GM12891 (cell line): ENCODE results near the gene TTC39B.

Experiments used
- DNase-seq: peaks from one replicate; pipeline ENCODE4 v3.0.0; 2011; ENCODE audit warnings: low spot score; ENCODE audit not compliant: insufficient read length
- FAIRE-seq: peaks from 2 replicates; lab custom pipeline; 2011; peaks lifted over from hg19 to GRCh38; lab: Jason Lieb, UNC
- PAX5 ChIP-seq: IDR thresholded peaks from 2 replicates; pipeline ENCODE4 v1.6.1; 2011; ENCODE audit warnings: low read length, moderate library complexity, mild to moderate bottlenecking; ENCODE audit not compliant: insufficient read depth, severe bottlenecking
- POLR2A ChIP-seq: IDR thresholded peaks from 2 replicates; pipeline ENCODE4 v1.6.1; 2011; ENCODE audit warnings: low read depth, low read length, control low read depth
- POLR2AphosphoS5 ChIP-seq: IDR thresholded peaks from 2 replicates; pipeline ENCODE4 v1.6.1; 2011; ENCODE audit warnings: low read depth, low read length, control low read depth
- POU2F2 ChIP-seq: IDR thresholded peaks from 2 replicates; pipeline ENCODE4 v1.6.1; 2011; ENCODE audit warnings: low read depth, mild to moderate bottlenecking, control low read depth, low read length, moderate library complexity
- SPI1 ChIP-seq: IDR thresholded peaks from 2 replicates; pipeline ENCODE4 v1.6.1; 2011; ENCODE audit warnings: low read depth, low read length, control low read depth
- TAF1 ChIP-seq: IDR thresholded peaks from 2 replicates; pipeline ENCODE4 v1.6.1; 2011; ENCODE audit warnings: low read depth, low read length, control low read depth

TTC39B gene

DNA sequence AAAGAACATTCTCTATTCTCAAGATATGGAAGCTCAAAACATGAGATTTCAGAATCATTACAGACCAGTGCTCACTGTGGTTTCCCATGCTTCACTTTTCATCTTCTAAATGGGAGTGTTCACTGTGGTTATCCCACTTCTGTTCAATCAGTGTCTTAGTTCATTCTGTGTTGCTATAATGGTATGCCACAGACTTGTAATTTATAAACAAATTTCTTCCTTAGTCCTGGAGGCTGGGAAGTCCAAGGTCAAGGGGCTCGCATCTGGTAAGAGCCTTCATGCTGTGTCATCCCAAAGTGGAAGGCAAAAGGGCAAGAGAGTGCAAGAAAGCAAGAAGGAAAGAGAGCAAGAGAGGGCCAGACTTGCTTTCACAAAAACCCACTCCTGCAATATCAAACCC is 146.3 kb downstream of the TTC39B start:
- DNase-seq, result no peak
- no peak for TF ChIP-seq PAX5
- no peak for TF ChIP-seq POLR2AphosphoS5
- no peak for TF ChIP-seq TAF1
- TF ChIP-seq POU2F2, result no peak
- no peak for FAIRE-seq

DNA sequence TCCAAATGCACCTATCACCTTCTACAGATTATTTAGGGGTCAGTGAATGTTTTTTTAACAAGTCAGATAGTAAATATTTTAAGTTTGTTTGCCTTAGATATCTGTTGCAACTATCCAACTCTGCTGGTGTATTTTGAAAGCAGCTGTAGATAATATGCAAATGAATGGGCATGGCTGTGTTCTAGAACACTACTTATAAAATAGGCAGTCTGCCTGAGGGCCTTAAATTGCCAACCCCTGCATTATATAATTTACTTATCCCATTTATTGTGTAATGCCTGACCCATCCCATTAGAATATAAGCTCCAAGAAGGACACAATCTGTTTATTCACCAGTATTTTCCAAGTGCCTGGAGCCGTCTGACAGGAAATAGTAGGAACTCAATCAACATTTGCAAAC is 149.0 kb downstream of the TTC39B start:
- FAIRE-seq (no peak), DNase-seq (no peak)
- TF ChIP-seq TAF1 (no peak), POLR2A (no peak), SPI1 (no peak), POLR2AphosphoS5 (no peak)

DNA sequence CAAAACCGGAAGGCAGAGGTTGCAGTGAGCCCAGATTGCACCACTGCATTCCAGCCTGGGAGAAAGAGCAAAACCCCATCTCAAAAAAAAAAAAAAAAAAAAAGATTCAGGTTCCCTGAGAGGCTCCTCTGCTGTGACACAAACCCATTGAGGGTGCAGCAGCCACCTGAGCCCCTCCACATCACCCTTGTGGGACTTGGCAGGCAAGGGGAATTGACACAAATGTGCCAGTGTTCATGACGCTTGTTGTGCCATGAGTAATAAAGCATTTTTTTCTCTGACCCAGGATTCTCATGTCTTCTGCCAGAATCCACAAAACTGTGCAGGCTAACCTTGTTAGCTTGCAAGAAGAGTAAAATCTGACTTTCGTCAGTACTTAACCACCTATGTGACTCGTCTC is 149.6 kb downstream of the TTC39B start:
- TF ChIP-seq PAX5 (no peak), TAF1 (no peak), SPI1 (no peak), POU2F2 (no peak), POLR2A (no peak), POLR2AphosphoS5 (no peak)
- DNase-seq (no peak), FAIRE-seq (no peak)

DNA sequence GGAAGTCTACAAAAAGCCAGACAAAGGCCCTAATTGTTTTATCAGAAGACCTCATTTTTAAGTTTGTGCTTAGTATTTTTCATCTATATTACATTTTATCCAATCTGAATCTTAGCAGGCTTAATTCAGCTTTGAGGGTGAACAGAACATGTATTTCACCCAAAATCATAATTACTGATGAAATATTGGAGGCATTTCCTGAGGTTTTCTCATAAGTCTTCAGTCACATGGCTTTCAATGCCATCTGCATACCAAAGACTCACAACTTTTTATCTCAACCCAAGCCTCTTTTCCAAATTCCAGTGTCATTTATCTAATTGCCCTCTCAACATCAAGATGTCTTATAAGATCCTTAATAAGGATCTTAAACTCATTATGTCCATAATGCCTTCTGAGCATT is 150.8 kb downstream of the TTC39B start:
- no peak for DNase-seq
- no peak for TF ChIP-seq SPI1
- TF ChIP-seq POLR2A, result no peak
- no peak for TF ChIP-seq TAF1
- no peak for TF ChIP-seq PAX5
- TF ChIP-seq POLR2AphosphoS5, result no peak
- TF ChIP-seq POU2F2, result no peak
- FAIRE-seq, result no peak

DNA sequence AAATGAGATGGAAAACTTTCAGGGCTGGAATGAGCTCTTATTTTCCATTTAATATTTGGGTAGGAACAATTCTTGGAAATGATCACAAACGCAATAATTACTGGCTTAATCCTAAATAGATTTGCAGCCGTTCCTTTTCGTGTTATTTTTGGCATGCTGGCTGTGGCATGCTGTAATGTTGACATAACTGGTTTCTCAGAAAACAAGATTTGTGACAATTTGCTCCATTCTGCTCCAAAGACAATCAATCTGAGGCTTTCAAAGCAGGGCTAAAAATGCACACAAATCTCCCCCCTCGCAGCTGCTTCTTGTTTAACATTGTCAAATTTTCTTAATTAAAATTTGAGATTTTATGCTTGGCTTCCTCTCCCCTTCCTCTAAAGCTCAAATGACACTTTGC is 151.2 kb downstream of the TTC39B start:
- DNase-seq, result no peak
- no peak for TF ChIP-seq POLR2A
- no peak for TF ChIP-seq PAX5
- TF ChIP-seq TAF1, result no peak
- no peak for TF ChIP-seq SPI1
- no peak for TF ChIP-seq POLR2AphosphoS5
- TF ChIP-seq POU2F2, result no peak
- FAIRE-seq, result no peak

DNA sequence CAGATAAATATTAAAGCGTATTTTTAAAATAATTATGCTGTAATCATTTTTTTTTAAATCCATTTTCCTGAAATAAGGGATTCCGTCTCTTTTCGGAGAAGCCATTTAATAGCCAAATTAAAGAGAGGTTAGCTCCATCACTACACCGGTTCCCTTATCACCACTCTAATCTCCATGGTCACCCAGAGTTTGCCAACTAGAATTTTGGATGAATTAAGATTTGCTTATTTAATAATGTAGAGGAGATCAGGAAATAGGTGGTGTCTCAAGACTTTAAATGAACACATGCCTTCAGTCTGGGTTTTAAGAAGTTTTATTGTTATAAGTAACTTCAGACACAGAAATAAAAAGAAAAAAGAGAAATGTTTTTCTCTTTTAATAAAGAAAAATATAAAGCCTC is 151.7 kb downstream of the TTC39B start:
- TF ChIP-seq SPI1 (no peak), POLR2A (no peak)
- no peak for DNase-seq
- no peak for FAIRE-seq

DNA sequence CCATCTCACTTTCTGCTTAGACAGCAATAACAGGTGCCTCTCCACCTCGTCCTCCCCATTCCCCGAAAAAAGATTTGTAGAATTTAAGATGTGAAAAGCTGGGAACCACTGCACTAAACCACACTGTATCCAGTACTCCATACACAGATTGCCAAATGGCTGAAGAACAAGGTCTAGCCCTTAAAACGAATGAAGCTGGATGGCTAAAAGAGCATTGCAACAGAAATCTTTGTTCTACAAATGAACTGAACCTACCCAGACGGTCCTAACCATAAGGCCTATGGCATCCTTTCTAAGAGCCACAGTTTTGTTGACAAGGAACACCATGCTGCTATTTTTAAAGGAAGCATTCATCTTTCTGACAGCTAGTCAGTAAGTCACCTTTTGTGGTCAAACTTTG is 152.3 kb downstream of the TTC39B start:
- TF ChIP-seq PAX5, result no peak
- TF ChIP-seq POLR2A, result no peak
- no peak for TF ChIP-seq POLR2AphosphoS5
- no peak for TF ChIP-seq POU2F2
- no peak for TF ChIP-seq SPI1
- TF ChIP-seq TAF1, result no peak
- DNase-seq, result no peak
- no peak for FAIRE-seq

DNA sequence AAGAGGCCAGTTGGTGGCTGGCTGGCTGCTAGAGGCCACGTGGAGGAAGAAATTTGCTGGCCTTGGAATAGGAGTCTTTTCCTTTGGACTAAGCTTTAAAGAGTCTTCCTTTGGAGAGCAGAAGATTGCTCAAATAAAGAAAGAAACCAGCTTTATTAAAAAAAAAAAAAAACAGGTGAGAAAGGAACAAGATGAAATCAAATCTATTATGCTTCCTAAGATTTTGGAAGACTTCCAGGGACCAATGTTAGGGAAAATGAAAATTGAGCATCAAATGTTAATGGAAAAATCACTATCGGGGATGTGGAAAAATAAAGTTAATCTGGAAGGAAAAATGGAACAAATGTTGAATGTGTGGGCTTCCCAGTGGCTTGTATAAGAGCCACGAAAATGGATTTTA is 153.1 kb downstream of the TTC39B start:
- DNase-seq, result no peak
- FAIRE-seq, result no peak
- TF ChIP-seq POLR2A, result no peak
- no peak for TF ChIP-seq TAF1
- TF ChIP-seq POU2F2, result no peak
- no peak for TF ChIP-seq POLR2AphosphoS5
- TF ChIP-seq PAX5, result no peak
- no peak for TF ChIP-seq SPI1

DNA sequence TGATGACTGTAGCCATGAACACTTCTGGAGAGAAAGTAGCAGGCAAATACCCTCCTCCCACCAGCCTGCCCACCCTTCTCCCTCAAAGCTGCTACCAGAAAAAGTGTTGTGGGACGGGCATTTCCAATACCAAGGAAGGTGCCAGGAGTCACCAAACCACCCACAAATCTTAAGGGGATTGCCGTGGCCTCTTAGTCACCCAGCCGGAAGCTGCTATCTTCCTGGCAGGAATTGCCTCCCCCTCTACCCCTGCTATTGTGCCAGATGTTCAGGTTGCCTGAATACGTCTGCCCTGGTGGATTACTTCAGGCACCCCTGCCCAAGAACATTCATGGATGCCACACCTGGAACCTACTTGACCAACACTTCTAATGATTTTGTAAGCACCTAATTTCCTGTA is 156.1 kb downstream of the TTC39B start:
- FAIRE-seq, result no peak
- DNase-seq, result no peak
- TF ChIP-seq PAX5, result no peak

DNA sequence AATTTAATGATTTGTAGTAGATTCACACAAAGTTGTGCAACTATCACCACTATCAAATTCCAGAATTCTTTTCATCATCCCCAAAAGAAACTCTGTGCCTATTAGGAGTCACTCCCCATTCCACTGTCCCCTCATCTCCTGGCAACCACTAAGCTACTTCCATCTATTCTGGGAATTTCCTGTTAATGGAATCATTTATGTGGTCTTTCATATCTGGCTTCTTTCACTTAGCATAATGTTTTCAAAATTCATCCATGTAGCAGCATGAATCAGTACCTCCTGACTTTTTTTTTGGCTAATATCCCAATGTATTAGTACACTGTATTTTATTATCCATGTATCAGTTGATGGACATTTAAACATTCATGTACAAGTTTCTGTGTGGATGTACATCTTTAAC is 157.6 kb downstream of the TTC39B start:
- FAIRE-seq (no peak), DNase-seq (no peak)
- TF ChIP-seq POLR2A, result no peak
- TF ChIP-seq POU2F2, result no peak
- TF ChIP-seq POLR2AphosphoS5, result no peak
- no peak for TF ChIP-seq PAX5
- TF ChIP-seq TAF1, result no peak
- TF ChIP-seq SPI1, result no peak

DNA sequence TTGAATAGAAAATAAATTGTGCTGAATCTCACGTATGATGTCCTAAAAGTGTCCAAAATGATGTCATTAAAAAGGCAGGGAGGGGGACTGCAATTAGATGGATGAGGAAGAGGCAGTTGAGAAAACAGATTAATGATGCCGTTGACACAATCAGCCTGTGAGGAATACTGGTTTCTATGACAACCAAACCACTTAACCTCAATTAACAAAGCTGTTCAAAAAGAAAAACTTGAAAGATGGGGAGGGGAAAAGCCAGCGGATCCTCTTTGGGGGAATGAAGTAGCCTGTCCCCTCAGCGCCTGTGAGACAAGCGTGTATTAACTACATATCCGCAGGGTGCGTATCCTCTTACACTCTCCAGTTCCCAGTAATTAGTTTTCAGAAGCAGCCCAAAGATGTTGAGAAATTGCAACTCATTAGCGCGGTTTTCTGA is 160.7 kb downstream of the TTC39B start:
- FAIRE-seq (no peak), DNase-seq (no peak)
- TF ChIP-seq TAF1 (no peak), PAX5 (no peak), POU2F2 (no peak), POLR2A (no peak), POLR2AphosphoS5 (no peak), SPI1 (no peak)

DNA sequence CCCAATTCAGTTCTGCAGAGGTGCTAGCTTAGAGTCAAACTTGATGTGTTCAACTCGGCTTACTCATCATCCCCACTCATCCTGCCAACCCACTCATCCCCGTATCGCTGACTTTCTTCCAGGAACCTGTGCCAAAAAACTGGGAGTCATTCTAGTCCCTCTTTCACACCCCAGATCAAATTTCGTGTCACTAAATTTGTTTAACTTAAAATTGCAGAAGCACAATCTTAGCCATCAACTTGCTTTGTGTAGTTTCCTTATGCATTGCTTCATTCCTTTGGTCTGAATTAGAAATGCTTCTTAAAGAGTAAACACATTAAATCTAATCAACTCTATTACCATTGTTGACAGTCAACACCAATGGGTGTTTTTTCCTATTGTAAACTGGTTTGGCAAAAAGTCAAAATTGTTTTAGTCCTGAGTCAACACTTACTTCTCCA is 162.4 kb downstream of the TTC39B start:
- TF ChIP-seq SPI1 (no peak), PAX5 (no peak), POLR2AphosphoS5 (no peak), POLR2A (no peak), POU2F2 (no peak), TAF1 (no peak)
- DNase-seq (no peak), FAIRE-seq (no peak)
